ACHN (cell line): ENCODE data around the gene ATRX.
"Not testable (repeated sequence)": the region's sequence is repeated elsewhere in the genome, so short reads cannot be mapped to it uniquely, and the experiment has no call there.

Source experiments
- DNase-seq: peaks from one replicate; pipeline ENCODE4 v3.0.0-alpha.2; 2015
- in situ Hi-C: cut with HindIII; loops from 2 replicates; pipeline ENCODE4 v1.10.0; 2017; ENCODE audit warnings: low sequenced_read_pairs, low pct_ligation_motif_present, low pct_unique_long_range_greater_than_20kb

ATRX gene

DNA sequence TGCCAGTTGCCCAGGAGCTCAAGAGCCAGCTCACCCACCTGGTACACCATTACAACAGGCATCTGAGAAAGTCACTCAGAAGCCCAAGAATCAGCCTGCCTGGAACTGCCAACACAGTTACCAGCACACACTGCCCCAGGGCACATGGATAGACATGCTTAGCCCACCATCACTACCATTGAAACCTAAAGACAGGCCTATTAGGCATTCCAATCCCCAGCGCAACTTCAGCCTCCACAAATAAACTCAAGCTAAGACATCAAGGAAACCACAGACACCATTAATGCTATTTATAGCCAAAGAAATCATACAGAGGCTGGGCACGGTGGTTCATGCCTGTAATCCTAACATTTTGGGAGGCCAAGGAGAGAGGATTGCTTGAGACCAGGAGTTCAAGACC is 42.3 kb downstream of the ATRX start:
- in situ Hi-C loops: no loop called here
- no peak for DNase-seq

DNA sequence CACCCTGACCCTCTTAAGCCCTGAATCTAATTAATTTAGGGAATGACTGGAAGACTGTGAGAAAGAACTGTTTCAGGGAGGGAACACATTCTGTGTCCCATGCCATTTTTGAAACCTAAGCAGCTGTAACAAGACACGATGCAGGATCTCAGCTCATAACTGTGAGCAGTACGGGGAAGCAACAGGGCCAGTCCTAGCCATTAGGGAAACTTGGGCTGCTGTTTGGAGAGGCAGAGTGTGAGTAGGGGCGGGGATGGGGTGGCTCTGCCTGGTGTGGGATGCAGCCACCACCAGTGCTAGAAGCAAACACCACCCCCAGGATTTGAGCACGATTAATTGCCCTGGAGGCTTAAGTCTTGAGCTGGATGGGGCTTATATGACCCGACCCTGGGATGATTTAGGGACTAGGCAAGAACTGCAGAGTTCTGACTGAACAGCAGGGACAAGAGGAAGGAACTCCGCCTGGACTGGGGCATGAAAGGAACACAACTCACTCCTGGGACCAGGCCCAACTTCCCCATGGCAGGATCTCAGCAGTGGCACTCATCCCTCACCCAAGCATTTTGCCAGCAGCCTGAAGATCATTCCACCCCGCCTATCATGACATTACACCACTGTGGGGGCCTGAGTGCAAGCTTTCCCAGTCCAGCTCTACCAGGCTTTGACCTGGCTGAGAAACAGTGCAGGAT is 43.1 kb downstream of the ATRX start:
- in situ Hi-C loops: no loop called here
- no peak for DNase-seq

DNA sequence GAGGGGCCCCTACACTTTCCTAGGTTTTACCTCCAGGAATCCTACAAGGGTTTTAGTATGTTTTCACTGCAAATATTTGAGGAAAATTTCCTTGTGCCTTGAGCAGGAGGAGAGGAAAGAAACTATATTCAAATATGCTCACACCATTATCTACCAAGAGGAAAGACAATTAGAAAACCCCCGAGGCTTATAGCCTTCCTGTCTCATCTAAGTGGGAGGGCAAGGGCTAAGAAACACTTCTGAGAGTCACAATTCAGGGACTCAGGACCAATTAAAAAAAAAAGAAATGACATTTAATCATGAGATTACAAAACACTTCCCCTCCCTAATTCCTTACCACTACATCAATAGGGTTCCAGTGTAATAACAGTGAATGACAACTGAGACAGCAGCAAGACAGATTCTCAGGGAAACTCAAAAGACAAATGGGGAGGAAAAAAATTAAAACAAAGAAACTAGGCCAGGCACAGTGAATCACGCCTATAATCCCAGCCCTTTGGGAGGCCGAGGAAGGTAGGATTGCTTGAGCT is 45.6 kb downstream of the ATRX start:
- in situ Hi-C loops: no loop called here
- no peak for DNase-seq

DNA sequence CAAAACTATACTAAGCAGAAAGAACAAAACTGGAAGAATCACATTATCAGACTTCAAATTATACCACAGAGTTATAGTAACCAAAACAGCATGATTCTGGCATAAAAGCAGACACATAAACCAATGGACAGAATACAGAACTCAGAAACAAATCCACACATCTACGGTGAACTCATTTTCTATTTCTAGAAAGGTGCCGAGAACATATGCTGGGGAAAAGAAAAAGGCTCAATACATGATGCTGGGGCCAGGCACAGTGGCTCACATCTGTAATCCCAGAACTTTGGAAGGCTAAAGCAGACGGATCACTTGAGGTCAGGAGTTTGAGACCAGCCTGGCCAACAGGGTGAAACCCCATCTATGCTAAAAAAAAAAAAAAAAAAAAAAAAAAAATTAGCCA is 52.7 kb downstream of the ATRX start:
- no peak for DNase-seq
- in situ Hi-C loops: no loop called here

DNA sequence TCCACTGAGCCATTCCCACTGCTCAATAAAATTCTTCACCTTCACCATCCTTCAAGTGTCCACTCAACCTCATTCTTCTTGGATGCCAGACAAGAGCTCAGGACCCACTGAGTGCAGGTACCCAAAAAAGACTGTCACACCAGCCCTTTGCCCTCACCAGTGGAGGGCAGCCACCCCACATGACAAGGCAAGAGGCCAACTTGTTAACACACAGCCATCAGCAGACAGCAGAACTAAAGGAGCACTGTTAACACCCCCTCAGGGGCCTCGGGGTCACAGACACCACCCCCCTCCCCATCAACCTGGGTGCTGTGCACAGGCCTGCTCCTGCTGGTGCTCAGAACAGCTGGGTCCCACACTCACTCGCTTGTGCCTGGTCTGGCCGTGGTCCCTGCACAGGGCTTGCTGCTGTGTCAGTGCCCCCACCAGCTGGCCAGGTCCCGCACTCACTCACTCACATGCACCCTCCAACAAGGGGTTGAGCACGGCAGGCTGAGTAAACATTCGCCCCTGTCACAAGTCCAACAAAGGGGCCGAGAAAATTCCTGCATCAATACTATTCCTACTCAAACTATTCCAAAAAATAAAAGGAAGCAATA is 54.1 kb downstream of the ATRX start:
- in situ Hi-C loops: no loop called here
- DNase-seq: no peak

DNA sequence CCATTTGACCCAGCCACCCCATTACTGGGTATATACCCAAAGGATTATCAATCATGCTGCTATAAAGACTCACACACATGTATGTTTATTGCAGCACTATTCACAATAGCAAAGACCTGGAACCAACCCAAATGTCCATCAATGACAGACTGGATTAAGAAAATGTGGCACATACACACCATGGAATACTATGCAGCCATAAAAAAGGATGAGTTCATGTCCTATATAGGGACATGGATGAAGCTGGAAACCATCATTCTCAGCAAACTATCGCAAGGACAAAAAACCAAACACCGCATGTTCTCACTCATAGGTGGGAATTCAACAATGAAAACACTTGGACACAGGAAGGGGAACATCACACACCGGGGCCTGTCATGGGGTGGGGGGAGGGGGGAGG is 59.9 kb downstream of the ATRX start:
- in situ Hi-C loops, DNase-seq: not testable (repeated sequence)

DNA sequence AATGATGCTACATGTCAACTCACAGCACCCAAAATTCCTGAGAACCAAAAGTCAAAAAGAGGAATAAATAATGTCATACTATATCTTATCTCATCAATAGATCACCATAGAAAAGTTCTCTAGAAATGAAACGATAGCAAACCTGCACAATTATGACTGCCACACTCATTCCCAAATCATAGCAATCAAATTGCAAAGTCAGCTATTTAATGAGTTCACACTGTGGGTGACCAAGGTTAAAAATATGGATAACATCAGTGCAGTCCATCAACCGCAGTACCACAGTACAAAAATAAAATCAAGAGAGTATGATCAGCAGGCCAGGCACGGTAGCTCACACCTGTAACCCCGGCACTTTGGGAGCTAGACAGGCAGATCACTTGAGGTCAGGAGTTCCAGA is 62.3 kb downstream of the ATRX start:
- in situ Hi-C loops: no loop called here
- DNase-seq: no peak

DNA sequence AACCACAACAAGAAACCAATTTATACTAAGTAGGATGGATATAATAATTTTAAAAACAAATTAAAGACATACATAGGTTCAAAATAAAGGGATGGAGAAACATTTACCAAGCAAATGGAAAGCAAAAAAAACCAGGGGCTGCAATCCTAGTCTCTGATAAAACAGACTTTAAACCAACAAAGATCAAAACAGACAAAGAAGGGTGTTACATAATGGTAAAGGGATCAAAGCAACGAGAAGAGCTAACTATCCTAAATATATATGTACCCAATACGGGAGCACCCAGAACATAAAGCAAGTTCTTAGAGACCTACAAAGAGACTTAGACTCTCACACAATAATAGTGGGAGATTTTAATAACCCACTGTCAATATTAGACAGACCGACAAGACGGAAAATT is 66.6 kb downstream of the ATRX start:
- in situ Hi-C loops: no loop called here
- DNase-seq: no peak

DNA sequence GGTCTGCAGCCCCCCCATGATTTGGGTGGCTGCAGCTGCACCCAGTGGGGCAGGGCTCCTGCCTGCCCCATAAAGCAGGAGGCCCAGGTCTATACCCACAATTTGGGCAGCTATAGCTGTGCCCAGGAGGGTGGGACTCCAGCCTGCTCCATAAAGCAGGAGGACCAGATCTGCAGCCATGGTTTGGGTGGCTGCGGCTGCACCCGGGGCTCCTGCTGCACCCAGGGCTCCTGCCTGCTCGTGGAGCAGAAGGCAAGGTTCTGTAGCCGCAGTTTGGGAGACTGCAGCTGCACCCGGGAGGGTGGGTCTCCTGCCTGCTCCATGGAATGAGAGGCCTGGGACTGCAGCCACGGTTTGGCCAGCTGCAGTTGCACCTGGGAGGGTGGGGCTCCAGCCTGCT is 81.1 kb downstream of the ATRX start:
- in situ Hi-C loops: no loop called here
- no peak for DNase-seq

DNA sequence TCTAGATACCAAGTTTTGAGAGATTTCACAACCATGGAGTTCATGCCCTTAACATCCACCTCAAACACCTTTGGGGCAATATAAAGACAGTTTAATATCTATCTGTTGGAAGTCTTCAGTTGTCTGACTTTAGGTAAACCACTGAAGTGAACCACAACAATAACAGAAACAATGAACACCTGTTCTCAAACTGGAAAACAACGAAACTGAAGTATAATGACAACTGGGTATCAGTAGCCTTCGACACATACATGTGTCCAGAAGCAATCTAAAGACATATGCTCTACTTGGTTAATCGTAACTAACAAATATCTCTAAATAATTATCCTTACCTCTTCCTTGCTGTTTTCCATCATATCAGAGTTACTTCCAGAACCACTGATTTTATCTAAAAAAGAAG is 87.8 kb downstream of the ATRX start:
- no peak for DNase-seq
- in situ Hi-C loops: no loop called here

DNA sequence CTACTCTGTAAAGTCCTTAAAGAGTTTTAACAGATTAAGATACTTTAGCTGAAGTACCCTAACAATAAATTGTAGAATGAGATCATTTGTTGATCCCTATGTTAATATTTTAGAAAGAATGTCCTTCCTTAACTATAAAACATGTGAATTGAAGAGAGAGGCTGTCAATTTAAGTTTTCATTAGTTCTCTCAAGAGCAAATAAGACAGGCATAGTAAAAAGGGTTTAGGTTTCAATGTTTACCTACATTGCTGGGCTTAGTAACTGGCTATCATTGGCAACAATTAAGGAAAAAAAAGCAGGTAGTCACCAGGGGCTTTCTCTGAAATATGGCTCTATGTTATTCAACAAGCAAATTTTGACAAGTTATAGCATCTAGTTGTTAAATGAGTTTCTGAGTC is 91.5 kb downstream of the ATRX start:
- DNase-seq: no peak
- in situ Hi-C loops: no loop called here

DNA sequence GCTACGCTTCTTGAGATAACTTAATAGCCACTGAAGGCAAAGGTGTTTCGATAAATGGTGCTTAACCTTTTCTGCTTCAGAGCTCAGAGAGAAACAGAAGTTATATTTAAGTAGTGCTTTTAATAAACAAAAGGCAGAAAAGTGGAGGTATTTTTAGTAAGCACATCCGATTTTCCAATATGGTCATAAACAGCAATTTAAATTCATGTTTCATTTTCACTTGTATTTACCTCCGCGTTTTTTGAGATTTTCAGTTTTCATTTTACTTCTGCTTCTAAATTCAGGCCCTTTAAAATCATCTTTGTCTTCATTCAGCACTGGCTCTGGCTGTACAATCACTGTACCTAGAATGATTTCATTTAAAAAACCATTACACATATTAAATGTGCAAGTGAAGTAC is 92.4 kb downstream of the ATRX start:
- in situ Hi-C loops: no loop called here

DNA sequence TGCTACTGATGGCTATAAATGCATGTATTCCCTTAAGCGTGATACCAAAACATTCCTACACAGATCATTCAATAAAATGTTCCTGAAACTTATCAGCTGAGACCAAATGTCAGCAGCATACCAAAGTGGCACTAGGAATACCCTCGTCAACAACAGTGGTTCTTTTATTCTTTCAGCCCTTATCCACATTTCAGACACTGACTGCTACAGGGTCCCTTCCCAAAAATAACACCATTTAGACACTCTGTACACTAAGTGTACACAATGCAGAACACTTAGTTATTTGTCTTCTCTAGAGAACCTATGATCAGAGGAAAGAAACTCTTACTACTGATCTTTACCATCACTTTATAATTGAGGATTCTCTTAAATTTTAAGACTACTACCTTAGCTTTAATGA is 94.1 kb downstream of the ATRX start:
- DNase-seq: no peak
- in situ Hi-C loops: no loop called here

More for the DNA sequence above, 92.4 kb downstream of the ATRX start:
- no peak for DNase-seq

DNA sequence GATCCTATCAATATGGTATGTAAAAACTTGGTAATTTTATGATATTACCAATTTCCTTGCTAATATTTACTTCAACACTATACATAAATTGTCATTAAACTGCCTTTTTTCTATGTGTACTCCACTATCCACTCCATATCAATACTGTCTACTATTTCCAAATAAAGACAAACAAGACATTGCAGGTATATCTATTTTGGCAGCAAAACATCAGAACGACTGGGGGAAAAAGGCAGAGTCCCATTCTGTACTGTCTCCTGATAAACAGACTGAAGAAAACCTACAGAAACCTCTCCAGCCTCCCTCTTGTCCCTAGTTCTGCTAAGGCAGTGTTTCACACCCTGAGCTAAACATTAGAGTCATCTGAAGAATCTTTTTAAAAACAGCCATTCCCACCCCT is 96.6 kb downstream of the ATRX start:
- in situ Hi-C loops: no loop called here

DNA sequence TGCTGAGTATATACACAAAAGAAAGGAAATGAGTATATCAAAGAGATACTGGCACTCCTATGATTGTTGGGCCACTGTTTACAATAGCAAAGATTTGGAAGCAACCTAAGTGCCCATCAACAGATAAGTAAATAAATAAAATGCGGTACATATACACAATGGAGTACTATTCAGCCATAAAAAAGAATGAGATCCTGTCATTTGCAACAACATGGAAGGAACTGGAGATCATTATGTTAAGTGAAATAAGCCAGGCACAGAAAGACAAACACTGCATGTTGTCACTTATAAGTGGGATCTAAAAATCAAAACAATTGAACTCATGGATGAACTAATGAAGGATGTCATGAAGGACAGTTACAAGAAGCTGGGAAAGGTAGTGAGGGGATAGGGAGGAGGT is 100.3 kb downstream of the ATRX start:
- DNase-seq, in situ Hi-C loops: not testable (repeated sequence)

More for the DNA sequence above, 96.6 kb downstream of the ATRX start:
- DNase-seq: no peak

DNA sequence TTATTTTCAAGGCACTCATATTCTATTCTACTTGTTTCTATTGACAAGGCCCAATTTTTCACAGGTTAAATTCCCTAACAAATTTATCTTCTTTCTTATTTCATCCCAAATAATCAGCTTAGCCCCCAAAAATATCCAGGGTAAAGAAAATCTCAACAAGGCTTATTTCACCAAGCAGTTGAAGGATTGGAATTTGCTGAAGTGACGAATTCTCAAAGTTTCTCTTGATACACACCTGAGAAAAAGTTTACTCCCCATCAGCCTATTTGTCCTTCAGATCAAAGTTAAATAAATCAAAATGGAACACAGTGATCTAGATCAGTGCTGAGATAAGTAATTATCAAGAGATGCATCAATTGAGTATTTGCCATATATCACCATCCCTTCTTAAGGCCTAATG is 106.9 kb downstream of the ATRX start:
- in situ Hi-C loops: no loop called here
- DNase-seq: no peak

DNA sequence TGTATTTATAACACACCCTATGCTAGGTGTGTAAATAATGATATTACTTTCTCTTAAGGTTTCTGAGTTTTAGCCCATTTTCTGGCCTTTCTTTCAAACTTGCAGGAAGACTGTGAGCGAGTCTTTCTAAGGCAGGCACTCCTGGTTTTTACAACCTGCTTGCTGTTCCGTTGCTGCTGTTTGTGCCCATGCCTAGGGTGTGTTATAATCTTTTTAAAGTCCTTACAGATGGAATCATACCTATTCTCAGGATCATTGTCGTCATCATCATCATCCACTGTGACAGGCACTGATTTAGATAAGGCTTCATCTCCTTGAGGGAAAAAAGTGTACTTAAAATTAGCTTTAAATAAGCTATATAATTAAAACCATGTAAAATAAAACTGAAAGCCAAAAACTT is 110.0 kb downstream of the ATRX start:
- no peak for DNase-seq
- in situ Hi-C loops: no loop called here

DNA sequence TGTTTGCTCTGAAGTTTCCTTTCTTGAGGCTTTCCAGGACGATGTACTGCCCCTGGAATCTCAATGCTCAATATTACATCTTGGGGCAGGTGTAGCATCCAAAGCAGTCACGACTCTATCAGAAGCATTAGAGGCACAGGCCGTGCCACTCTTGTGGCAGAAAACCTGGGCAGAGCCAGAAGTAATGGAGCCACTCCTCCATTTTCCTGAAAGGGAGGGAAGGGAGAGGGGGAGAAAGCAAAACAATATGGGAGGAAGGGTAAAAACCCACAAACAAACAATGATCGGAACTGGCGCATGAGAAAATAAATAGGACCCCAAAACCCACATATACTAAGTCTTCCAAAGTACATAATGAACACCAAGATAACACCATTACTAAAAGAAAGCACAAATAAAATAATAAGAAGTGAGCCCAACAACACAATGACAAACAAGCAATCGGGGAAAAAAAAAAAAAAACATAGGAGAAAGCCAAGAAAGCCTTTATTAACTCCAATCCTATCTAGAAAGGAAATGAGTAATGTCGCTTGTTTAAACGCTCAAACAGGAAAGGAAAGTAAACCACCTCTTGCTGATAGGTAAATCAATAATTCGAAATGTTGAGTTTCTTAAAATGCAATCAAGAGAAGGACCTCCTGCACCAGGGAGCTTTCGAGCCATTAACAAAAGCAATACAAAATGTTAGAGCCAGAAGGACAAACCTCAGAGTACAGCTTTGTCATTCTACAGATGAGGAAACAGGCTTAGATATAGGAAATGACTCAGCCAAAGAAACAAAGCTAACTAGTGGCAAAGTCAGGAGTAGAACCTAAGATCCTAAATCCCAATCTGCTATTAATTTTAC is 117.4 kb downstream of the ATRX start:
- peak; percentile 18 for DNase-seq
- in situ Hi-C loops: no loop called here

DNA sequence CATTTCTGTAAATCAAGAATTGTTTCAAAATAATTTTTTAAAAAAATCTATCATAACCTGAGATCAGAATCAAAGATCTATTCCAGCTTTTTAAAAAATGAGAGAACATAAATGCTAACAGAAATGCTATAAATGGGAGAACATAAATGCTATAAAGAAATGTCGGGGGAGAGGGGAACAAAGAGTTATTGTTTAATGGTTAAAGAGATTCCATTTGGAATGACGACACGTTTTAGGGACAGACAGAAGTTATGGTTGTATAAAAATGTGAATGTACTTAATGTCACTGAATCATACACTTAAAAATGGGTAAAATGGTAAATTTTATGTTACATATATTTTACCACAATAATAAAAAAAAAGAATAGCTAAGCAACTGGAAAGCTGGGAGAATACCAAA is 127.1 kb downstream of the ATRX start:
- in situ Hi-C loops: no loop called here

More for the DNA sequence above, 127.1 kb downstream of the ATRX start:
- DNase-seq: no peak
